GM21423 (cell line): ENCODE data around the gene ZHX3.

Experiments used
- ATAC-seq: cut with Tn5 transposase; IDR thresholded peaks from one replicate; pipeline ENCODE4 v1.9.1; 2021; ENCODE audit warnings: mild to moderate bottlenecking, moderate library complexity; ENCODE audit not compliant: unreplicated experiment

Gene ZHX3

GRCh38 chr20:41161886-41162285 is 155.6 kb downstream of the ZHX3 start:
- no peak for ATAC-seq

- no peak for ATAC-seq
These were observed 156.8 kb downstream of the ZHX3 start for GRCh38 chr20:41160686-41161085.

- no peak for ATAC-seq
These were observed 158.0 kb downstream of the ZHX3 start for GRCh38 chr20:41159547-41159946.

- ATAC-seq = no peak
These were observed 159.4 kb downstream of the ZHX3 start for GRCh38 chr20:41158082-41158625.

GRCh38 chr20:41155261-41155660 is 162.3 kb downstream of the ZHX3 start:
- ATAC-seq = no peak

GRCh38 chr20:41154436-41155176 is 162.9 kb downstream of the ZHX3 start:
- no peak for ATAC-seq

GRCh38 chr20:41152108-41152757 is 165.3 kb downstream of the ZHX3 start:
- no peak for ATAC-seq

GRCh38 chr20:41151134-41151869 is 166.2 kb downstream of the ZHX3 start:
- ATAC-seq = no peak

GRCh38 chr20:41150664-41151063 is 166.9 kb downstream of the ZHX3 start:
- ATAC-seq = no peak

- ATAC-seq = no peak
These were observed 168.6 kb downstream of the ZHX3 start for GRCh38 chr20:41148942-41149341.

- no peak for ATAC-seq
These were observed 169.8 kb downstream of the ZHX3 start for GRCh38 chr20:41147767-41148191.

- no peak for ATAC-seq
These were observed 171.5 kb downstream of the ZHX3 start for GRCh38 chr20:41145821-41146620.

- ATAC-seq = no peak
These were observed 172.2 kb downstream of the ZHX3 start for GRCh38 chr20:41145317-41145716.

- no peak for ATAC-seq
These were observed 174.2 kb downstream of the ZHX3 start for GRCh38 chr20:41143354-41143753.

GRCh38 chr20:41142919-41143318 is 174.6 kb downstream of the ZHX3 start:
- no peak for ATAC-seq

GRCh38 chr20:41142245-41142644 is 175.3 kb downstream of the ZHX3 start:
- no peak for ATAC-seq

GRCh38 chr20:41141153-41141815 is 176.2 kb downstream of the ZHX3 start:
- no peak for ATAC-seq

- no peak for ATAC-seq
These were observed 177.1 kb downstream of the ZHX3 start for GRCh38 chr20:41140226-41141133.
